OCI-LY3 (cell line): ENCODE data around the gene HES4.
"Not testable (repeated sequence)": the region's sequence is repeated elsewhere in the genome, so short reads cannot be mapped to it uniquely, and the experiment has no call there.

Experiments used
- H2AFZ ChIP-seq: fragments of 200-600, 300-600 bp; shearing (Covaris generic); 2 replicates; pipeline ENCODE4 v1.6.0; 2014; ENCODE audit warnings: antibody characterized with exemption, low read depth, low read length
- H3K27ac ChIP-seq: fragments of 200-600, 300-600 bp; sonication (generic); 2 replicates; pipeline ENCODE4 v1.5.1; 2014; ENCODE audit warnings: mild to moderate bottlenecking, low read length, moderate library complexity, mixed read lengths
- H3K27me3 ChIP-seq: fragments of 200-600, 300-600 bp; sonication (generic); 2 replicates; pipeline ENCODE4 v1.6.1; 2014; ENCODE audit warnings: low read depth, low read length, mixed read lengths
- H3K36me3 ChIP-seq: fragments of 200-600, 300-600 bp; sonication (generic); replicated peaks from 2 replicates; pipeline ENCODE3; 2014; ENCODE audit warnings: low read depth, low read length, mixed read lengths
- H3K4me1 ChIP-seq: fragments of 300-600, 200-600 bp; sonication (generic); 2 replicates; pipeline ENCODE4 v1.6.1; 2014; ENCODE audit warnings: low read length, mixed read lengths
- H3K4me2 ChIP-seq: fragments of 200-600, 300-600 bp; sonication (generic); 2 replicates; pipeline ENCODE4 v1.6.1; 2014; ENCODE audit warnings: low read length, mixed read lengths
- H3K4me3 ChIP-seq: fragments of 300-600, 200-600 bp; sonication (generic); 2 replicates; pipeline ENCODE4 v1.5.1; 2014; ENCODE audit warnings: antibody characterized with exemption, mild to moderate bottlenecking, low read length, moderate library complexity
- H3K79me2 ChIP-seq: fragments of 300-600, 200-600 bp; shearing (Covaris generic); 2 replicates; pipeline ENCODE4 v1.6.1; 2014; ENCODE audit warnings: mild to moderate bottlenecking, low read length, mixed read lengths
- H3K9ac ChIP-seq: fragments of 300-600, 200-600 bp; shearing (Covaris generic); 2 replicates; pipeline ENCODE4 v1.6.0; 2014; ENCODE audit warnings: mild to moderate bottlenecking, low read length, moderate library complexity
- H3K9me3 ChIP-seq: fragments of 200-600, 300-600 bp; shearing (Covaris generic); 2 replicates; pipeline ENCODE4 v1.6.1; 2014; ENCODE audit warnings: low read length, mixed read lengths; ENCODE audit not compliant: insufficient read depth
- H4K20me1 ChIP-seq: fragments of 200-600, 300-600 bp; sonication (generic); 2 replicates; pipeline ENCODE4 v1.6.1; 2016; ENCODE audit warnings: low read length, mixed read lengths; ENCODE audit not compliant: insufficient read depth
- EZH2phosphoT487 ChIP-seq: fragments of 200-600 bp; shearing (Covaris generic); IDR thresholded peaks from 2 replicates; pipeline ENCODE4 v1.6.1; 2018; ENCODE audit warnings: antibody characterized with exemption, mixed run types, low read depth
- TF ChIP-seq, protein P1 (sequence below): fragments of 200-600, 300-600 bp; sonication (generic); IDR thresholded peaks from 2 replicates; pipeline ENCODE4 v1.5.1; 2014; ENCODE audit warnings: antibody characterized with exemption, low read length, low read depth

The HES4 gene

DNA sequence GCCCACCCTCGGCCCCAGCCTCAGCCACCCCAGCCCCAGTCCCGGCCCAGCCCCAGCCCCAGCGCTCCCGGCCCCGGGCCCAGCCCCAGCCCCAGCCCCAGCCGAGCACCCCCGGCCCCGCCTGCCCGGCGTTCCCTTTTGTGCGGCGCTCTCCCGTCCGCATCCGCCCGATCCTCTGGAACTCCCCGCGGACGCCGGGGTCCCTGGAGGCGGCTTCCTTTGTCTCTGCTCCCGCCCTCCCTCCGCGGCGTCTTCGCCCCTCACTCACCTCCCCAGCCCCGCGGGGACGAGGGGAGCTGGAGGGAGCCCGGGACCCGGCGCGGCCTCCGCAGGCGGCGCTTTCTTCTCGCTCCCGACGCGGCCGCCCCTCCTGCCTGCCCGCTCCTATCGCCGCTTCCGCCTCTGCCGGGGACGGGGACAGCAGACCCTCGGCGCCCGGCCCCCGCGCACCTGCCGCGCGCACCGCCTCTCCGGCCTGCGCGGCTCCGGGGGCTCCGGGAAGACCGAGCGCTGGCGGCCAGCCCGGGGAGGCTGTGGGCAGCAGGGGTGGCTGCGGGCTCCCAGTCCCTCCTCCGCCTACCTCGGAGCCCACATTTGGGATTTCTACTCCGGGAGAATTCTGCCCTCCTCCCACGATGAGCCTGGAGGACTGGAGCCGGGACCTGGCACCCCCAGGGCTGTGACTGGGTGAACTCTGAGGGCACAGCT, 34.0 kb upstream of the HES4 start:
- Histone ChIP-seq H3K4me3 (no peak overlapping the region), H4K20me1 (peaks cover 19% of the 10 kb centered on the region)
- TF ChIP-seq, protein P1, sequence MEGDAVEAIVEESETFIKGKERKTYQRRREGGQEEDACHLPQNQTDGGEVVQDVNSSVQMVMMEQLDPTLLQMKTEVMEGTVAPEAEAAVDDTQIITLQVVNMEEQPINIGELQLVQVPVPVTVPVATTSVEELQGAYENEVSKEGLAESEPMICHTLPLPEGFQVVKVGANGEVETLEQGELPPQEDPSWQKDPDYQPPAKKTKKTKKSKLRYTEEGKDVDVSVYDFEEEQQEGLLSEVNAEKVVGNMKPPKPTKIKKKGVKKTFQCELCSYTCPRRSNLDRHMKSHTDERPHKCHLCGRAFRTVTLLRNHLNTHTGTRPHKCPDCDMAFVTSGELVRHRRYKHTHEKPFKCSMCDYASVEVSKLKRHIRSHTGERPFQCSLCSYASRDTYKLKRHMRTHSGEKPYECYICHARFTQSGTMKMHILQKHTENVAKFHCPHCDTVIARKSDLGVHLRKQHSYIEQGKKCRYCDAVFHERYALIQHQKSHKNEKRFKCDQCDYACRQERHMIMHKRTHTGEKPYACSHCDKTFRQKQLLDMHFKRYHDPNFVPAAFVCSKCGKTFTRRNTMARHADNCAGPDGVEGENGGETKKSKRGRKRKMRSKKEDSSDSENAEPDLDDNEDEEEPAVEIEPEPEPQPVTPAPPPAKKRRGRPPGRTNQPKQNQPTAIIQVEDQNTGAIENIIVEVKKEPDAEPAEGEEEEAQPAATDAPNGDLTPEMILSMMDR = no peak
- no peak for TF ChIP-seq EZH2phosphoT487

GRCh38 chr1:1033009-1033587, 33.2 kb upstream of the HES4 start:
- Histone ChIP-seq H3K4me3 (no peak overlapping the region), H3K79me2 (no peaks in the 10 kb centered on the region), H3K9ac (no peak overlapping the region), H2AFZ (no peak overlapping the region), H3K27ac (no peak overlapping the region), H4K20me1 (peaks cover 14% of the 10 kb centered on the region), H3K27me3 (peaks cover 3% of the 10 kb centered on the region; the same call in 1 of the 2 replicates), H3K9me3 (no peaks in the 10 kb centered on the region), H3K4me1 (peaks cover 1% of the 10 kb centered on the region; the same call in 1 of the 2 replicates), H3K36me3 (no peaks in the 10 kb centered on the region), H3K4me2 (no peak overlapping the region)
- TF ChIP-seq, protein P1 = peak; percentile 28; the same call in 1 of the 2 replicates
- no peak for TF ChIP-seq EZH2phosphoT487

More for the DNA sequence above, 34.0 kb upstream of the HES4 start:
- no peaks in the 10 kb centered on the region for H3K9me3 ChIP-seq
- no peak overlapping the region for H3K27ac ChIP-seq
- H3K4me2 ChIP-seq = no peak overlapping the region
- peaks cover 8% of the 10 kb centered on the region; the same call in 1 of the 2 replicates for H3K27me3 ChIP-seq
- no peaks in the 10 kb centered on the region for H3K79me2 ChIP-seq
- peaks cover 9% of the 10 kb centered on the region for H3K4me1 ChIP-seq
- H3K36me3 ChIP-seq = no peaks in the 10 kb centered on the region
- H2AFZ ChIP-seq = no peak overlapping the region
- H3K9ac ChIP-seq = no peak overlapping the region

GRCh38 chr1:1032424-1032823, 32.5 kb upstream of the HES4 start:
- Histone ChIP-seq H3K79me2 (no peaks in the 10 kb centered on the region), H3K4me3 (no peak overlapping the region), H3K27ac (no peak overlapping the region), H2AFZ (no peak overlapping the region), H3K27me3 (0 out of 2 replicates have a peak, but pooled peaks cover under 1% of the 10 kb centered on the region), H3K9ac (no peak overlapping the region), H3K4me1 (no peaks in the 10 kb centered on the region), H3K9me3 (no peaks in the 10 kb centered on the region), H4K20me1 (peaks cover 12% of the 10 kb centered on the region), H3K36me3 (no peaks in the 10 kb centered on the region), H3K4me2 (no peak overlapping the region)
- TF ChIP-seq, protein P1 = peak; percentile 34
- TF ChIP-seq EZH2phosphoT487 = no peak

- Histone ChIP-seq H3K4me2 (no peak overlapping the region), H3K9ac (no peak overlapping the region), H3K36me3 (no peaks in the 10 kb centered on the region)
These were observed 31.9 kb upstream of the HES4 start for GRCh38 chr1:1031659-1032235.

GRCh38 chr1:1030867-1031658, 31.2 kb upstream of the HES4 start:
- not testable (repeated sequence) for H3K9ac ChIP-seq, H3K4me3 ChIP-seq, H2AFZ ChIP-seq, H3K9me3 ChIP-seq, H3K79me2 ChIP-seq, H3K4me2 ChIP-seq, H3K27me3 ChIP-seq, H3K27ac ChIP-seq, H3K36me3 ChIP-seq, H3K4me1 ChIP-seq
- peaks cover 12% of the 10 kb centered on the region for H4K20me1 ChIP-seq

More at GRCh38 chr1:1031659-1032235, 31.9 kb upstream of the HES4 start:
- H2AFZ ChIP-seq = no peak overlapping the region
- H3K4me1 ChIP-seq = no peaks in the 10 kb centered on the region
- H3K27ac ChIP-seq = no peak overlapping the region
- peaks cover 12% of the 10 kb centered on the region for H4K20me1 ChIP-seq
- no peaks in the 10 kb centered on the region for H3K79me2 ChIP-seq
- no peaks in the 10 kb centered on the region for H3K27me3 ChIP-seq
- no peaks in the 10 kb centered on the region for H3K9me3 ChIP-seq
- no peak for TF ChIP-seq EZH2phosphoT487
- TF ChIP-seq, protein P1 = no peak
- no peak overlapping the region for H3K4me3 ChIP-seq
